IPS-18c (cell line): ENCODE measurements around the gene ELK3.

Source experiments
- H3K4me3 ChIP-seq: 2 replicates; pipeline ENCODE4 v1.7.0; 2013; ENCODE audit warnings: low read depth, mild to moderate bottlenecking, low read length, moderate library complexity; ENCODE audit not compliant: insufficient read depth
- H3K9me3 ChIP-seq: one replicate; pipeline ENCODE4 v1.6.1; 2013; ENCODE audit warnings: mild to moderate bottlenecking, low read length, moderate library complexity; ENCODE audit not compliant: control insufficient read depth, insufficient read depth

Gene ELK3

GRCh38 chr12:96201272-96202227, 7.4 kb downstream of the ELK3 start:
- peaks cover 2% of the 10 kb centered on the region for H3K9me3 ChIP-seq
- no peak overlapping the region for H3K4me3 ChIP-seq

GRCh38 chr12:96204381-96204780, 10.2 kb downstream of the ELK3 start:
- H3K4me3 ChIP-seq: no peak overlapping the region
- H3K9me3 ChIP-seq: no peaks in the 10 kb centered on the region

DNA sequence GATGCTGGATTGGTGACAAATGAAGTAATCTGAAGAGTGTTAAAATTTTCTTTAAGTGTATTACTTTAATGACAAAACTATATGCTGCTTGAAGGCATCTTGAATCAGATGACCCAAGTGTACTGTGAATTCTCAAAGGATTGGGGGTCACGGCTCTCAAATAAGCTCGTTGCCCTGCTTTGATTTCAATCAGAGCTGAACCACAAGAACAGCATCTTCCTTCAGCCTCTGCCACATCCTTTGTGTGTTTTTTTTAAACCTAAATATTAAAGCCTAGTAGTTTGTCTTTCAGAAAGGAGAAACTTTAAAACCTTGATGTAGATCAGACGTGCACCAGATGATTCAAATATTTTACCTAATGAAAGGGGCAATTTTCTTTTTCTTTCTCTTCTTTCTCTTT, 11.7 kb downstream of the ELK3 start:
- no peak overlapping the region for H3K4me3 ChIP-seq
- H3K9me3 ChIP-seq: no peaks in the 10 kb centered on the region

GRCh38 chr12:96206936-96207662, 12.9 kb downstream of the ELK3 start:
- Histone ChIP-seq H3K4me3 (no peak overlapping the region), H3K9me3 (no peaks in the 10 kb centered on the region)

- Histone ChIP-seq H3K9me3 (no peaks in the 10 kb centered on the region), H3K4me3 (no peak overlapping the region)
These were observed 14.2 kb downstream of the ELK3 start for GRCh38 chr12:96208346-96208745.

GRCh38 chr12:96208801-96209549, 14.8 kb downstream of the ELK3 start:
- Histone ChIP-seq H3K9me3 (no peaks in the 10 kb centered on the region), H3K4me3 (no peak overlapping the region)

GRCh38 chr12:96210376-96211055, 16.3 kb downstream of the ELK3 start:
- no peaks in the 10 kb centered on the region for H3K9me3 ChIP-seq
- no peak overlapping the region for H3K4me3 ChIP-seq

DNA sequence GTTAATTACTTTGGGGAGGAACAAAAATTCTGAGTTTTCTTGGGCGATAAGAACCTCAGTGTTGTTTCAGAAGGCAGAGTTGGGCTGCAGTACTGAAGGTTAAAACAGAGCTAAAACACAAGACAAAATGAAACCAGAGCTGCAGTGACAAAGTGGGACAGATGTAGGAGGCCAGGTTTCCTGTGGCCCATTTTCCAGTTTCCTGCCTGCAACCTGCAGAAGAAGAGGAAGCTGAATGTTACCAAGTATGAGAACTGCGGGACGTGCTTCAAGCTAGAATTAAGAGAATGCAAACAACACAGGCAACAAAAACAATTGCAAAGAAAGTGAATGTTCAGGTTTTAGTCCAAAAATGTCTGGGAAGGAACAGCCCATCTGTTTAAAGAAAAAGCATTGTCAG, 17.8 kb downstream of the ELK3 start:
- H3K9me3 ChIP-seq: no peaks in the 10 kb centered on the region
- H3K4me3 ChIP-seq: no peak overlapping the region

- Histone ChIP-seq H3K4me3 (no peak overlapping the region), H3K9me3 (no peaks in the 10 kb centered on the region)
These were observed 18.5 kb downstream of the ELK3 start for GRCh38 chr12:96212456-96213375.

GRCh38 chr12:96213869-96214268, 19.7 kb downstream of the ELK3 start:
- Histone ChIP-seq H3K4me3 (no peak overlapping the region), H3K9me3 (no peaks in the 10 kb centered on the region)

GRCh38 chr12:96215919-96216273, 21.7 kb downstream of the ELK3 start:
- Histone ChIP-seq H3K9me3 (no peaks in the 10 kb centered on the region), H3K4me3 (no peak overlapping the region)

DNA sequence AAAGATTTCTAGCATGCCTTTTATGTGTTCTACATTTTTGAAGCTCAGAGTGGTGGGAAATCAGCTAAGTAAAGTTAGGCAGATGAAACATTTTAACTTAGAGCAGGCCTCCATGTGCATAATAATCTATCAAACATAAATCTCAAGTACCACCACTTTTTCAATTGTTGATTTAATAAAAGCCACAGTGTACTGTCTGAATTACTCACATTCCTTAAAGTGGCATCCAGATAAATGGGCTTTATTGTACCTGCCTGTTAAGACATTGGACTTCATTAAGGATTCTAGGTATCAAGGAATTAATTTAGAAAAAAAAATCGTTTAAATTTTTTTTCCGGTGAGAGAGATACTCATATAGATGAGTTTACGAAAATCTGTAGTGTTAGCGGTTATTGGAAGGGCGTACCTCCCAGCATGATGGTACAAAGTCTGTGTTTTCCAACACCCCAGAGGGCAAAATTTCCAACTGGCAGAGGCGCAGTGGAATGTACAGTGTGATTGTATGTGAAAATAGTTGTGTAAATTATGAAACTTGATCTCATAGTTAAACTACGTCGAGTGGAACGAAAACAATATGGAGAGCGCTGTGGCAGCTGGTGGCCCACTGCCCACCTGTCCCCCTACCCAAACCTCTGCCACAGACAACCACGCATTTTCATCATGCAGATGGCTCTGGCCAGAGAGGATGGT, 25.0 kb downstream of the ELK3 start:
- no peaks in the 10 kb centered on the region for H3K9me3 ChIP-seq
- H3K4me3 ChIP-seq: no peak overlapping the region

DNA sequence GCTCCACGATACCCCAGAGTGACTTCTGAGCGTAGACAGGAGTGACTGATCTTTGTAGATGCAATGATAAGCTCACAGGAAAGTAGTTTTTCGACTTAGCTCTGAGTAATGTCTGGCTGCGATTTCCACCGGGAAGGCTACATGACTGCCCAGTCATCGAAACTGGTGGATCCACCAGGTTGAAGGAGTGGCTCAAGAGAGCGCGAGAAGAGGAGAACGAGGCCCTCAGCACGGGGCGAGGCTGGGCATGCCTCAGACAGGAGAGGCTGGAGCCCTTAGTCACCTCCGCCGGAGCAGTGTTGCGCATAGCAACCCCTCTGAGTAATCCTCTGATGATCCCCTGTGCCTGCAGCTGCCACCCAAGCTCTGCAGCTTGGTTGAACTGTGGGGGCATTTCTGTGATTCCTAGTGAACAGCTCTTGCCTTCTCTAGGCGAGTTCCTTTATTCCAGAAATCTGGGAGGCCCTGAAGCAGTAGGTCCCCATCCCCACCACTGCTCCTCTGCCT, 25.6 kb downstream of the ELK3 start:
- H3K9me3 ChIP-seq: no peaks in the 10 kb centered on the region
- H3K4me3 ChIP-seq: no peak overlapping the region

- Histone ChIP-seq H3K4me3 (no peak overlapping the region), H3K9me3 (no peaks in the 10 kb centered on the region)
These were observed 26.7 kb downstream of the ELK3 start for GRCh38 chr12:96220902-96221301.

GRCh38 chr12:96221391-96221790, 27.2 kb downstream of the ELK3 start:
- no peak overlapping the region for H3K4me3 ChIP-seq

More at GRCh38 chr12:96221391-96221790, 27.2 kb downstream of the ELK3 start:
- no peaks in the 10 kb centered on the region for H3K9me3 ChIP-seq
